Urinary bladder (tissue), 4 donors: ENCODE measurements around the gene SSH2. TPM values are rescaled to one million over a fixed set of nuclear protein-coding genes. Genes with fewer than 3 reads are reported as not detected.
"Not testable (repeated sequence)": the region's sequence is repeated elsewhere in the genome, so short reads cannot be mapped to it uniquely, and the experiment has no call there.

Experiments used
- DNase-seq: peaks from one replicate; pipeline ENCODE4 v3.0.0-alpha.2; 2015; ENCODE audit errors: extremely low spot score
- H3K27ac ChIP-seq: one replicate; pipeline ENCODE4 v1.5.1; 2013; ENCODE audit warnings: low read depth, mild to moderate bottlenecking, moderate library complexity
- H3K36me3 ChIP-seq: one replicate; pipeline ENCODE4 v1.6.1; 2013; ENCODE audit warnings: mild to moderate bottlenecking, moderate library complexity; ENCODE audit not compliant: insufficient read depth
- H3K4me1 ChIP-seq: one replicate; pipeline ENCODE4 v1.6.1; 2013; ENCODE audit warnings: mild to moderate bottlenecking, moderate library complexity; ENCODE audit not compliant: insufficient read depth
- H3K4me3 ChIP-seq: one replicate; pipeline ENCODE4 v1.5.1; 2013; ENCODE audit warnings: low read depth, low read length
- WGBS: extraction: QIAGEN DNeasy Blood & Tissue Kit; methylation state at CpG from one replicate; pipeline ENCODE4 v1.1.7; 2013; 5-methylcytosine and 5-hydroxymethylcytosine counted together
- polyA plus RNA-seq: library from polyadenylated mRNA; stranded (reverse); fragments of 200-250 nt; gene quantifications from one replicate; pipeline ENCODE4 v1.2.3, GENCODE V29; 2013
- total RNA-seq: library from RNA; depleted of rRNA; stranded (reverse); fragments of >200 nt; gene quantifications from one replicate; pipeline ENCODE4 v1.2.3, GENCODE V29; 2014
- donor health status: healthy with polysubstance abuse.
- donor health status: healthy.

Gene SSH2, protein sequence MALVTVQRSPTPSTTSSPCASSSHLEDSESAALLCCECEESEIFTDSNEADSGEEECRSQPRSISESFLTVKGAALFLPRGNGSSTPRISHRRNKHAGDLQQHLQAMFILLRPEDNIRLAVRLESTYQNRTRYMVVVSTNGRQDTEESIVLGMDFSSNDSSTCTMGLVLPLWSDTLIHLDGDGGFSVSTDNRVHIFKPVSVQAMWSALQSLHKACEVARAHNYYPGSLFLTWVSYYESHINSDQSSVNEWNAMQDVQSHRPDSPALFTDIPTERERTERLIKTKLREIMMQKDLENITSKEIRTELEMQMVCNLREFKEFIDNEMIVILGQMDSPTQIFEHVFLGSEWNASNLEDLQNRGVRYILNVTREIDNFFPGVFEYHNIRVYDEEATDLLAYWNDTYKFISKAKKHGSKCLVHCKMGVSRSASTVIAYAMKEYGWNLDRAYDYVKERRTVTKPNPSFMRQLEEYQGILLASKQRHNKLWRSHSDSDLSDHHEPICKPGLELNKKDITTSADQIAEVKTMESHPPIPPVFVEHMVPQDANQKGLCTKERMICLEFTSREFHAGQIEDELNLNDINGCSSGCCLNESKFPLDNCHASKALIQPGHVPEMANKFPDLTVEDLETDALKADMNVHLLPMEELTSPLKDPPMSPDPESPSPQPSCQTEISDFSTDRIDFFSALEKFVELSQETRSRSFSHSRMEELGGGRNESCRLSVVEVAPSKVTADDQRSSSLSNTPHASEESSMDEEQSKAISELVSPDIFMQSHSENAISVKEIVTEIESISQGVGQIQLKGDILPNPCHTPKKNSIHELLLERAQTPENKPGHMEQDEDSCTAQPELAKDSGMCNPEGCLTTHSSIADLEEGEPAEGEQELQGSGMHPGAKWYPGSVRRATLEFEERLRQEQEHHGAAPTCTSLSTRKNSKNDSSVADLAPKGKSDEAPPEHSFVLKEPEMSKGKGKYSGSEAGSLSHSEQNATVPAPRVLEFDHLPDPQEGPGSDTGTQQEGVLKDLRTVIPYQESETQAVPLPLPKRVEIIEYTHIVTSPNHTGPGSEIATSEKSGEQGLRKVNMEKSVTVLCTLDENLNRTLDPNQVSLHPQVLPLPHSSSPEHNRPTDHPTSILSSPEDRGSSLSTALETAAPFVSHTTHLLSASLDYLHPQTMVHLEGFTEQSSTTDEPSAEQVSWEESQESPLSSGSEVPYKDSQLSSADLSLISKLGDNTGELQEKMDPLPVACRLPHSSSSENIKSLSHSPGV (N-terminal part only)
- 18.0 TPM for total RNA-seq
- 11.9 TPM for polyA plus RNA-seq

DNA sequence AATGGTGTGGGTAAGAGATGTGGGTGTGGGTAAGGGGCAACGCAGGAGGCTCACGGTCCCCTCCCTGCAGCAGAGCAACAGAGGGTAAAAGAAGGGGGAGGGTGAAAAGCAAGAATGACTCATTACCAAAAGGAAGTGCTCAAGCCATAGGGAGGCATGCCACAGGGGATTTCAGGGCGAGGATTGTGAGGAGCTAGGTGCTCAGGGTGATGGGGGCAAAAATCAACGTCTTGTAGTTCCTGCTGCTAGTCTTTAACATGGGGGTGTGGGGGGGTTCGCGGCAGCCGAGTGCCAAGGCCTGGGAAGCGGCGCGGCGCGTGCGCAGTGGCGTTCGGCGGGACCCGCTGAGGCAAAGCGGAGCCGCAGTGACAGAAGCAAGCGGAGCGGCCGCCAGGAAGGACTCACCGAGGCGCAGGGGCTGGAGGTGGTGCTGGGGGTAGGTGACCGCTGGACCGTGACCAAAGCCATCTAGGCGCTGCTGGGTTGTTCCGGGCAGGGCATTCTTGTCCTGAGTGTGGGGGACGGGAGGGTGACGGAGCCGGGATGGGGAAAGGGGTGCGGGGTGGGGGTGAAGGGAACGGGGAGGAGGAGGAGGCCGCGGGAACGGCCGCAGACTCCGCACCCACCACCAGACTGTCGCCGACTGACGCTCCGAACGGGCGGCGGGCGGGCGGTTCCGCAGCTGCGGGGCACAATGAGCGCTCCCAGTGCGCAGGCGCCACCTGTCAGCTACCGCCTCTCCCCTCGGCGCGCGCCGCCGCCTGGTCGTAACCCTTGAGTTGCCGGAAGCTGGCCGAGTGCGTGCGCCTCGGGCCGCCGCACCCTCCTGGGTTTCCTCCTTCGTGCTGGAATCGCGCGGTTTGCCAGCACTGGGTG lies at the start of gene SSH2:
Gene SSH2, minus strand, starts transcription at position 696 of the 876 bp plus-strand sequence. Its CDS starts 228 bp downstream, at position 468.
- under 1% methylated on average over 69 of the region's 71 CpGs for whole genome bisulfite sequencing
- Histone ChIP-seq H3K36me3 (no peaks in the 10 kb centered on the region), H3K4me1 (no peaks in the 10 kb centered on the region), H3K4me3 (peak within 1 kb of the TSS; percentile 92), H3K27ac (peak within 1 kb of the TSS; percentile 63)
- peak; percentile 62 for DNase-seq

DNA sequence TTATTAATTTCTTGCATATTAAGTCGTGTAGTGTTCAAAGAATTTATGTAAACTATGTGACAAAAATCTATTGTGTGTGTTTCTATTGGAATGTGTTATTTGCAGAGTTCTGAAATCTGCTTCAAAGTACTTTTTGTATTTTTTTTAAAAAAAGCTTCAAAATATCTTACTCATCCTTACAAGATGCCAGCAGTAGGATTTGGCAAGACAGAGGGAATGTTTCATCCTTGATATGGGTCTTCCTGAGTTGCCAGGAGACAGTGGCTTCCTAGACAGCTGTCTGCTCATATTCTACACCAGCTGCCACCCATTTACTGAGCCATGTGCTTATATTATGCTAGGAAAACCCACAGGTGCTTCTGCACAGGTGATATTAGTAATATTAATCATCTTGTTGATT lies 47.8 kb upstream of the SSH2 start:
- no peak overlapping the region for H3K27ac ChIP-seq
- H3K4me1 ChIP-seq = no peaks in the 10 kb centered on the region
- no peak overlapping the region for H3K4me3 ChIP-seq
- no peak for DNase-seq
- 51% methylated on average over 1 of the region's 1 CpG for WGBS
- H3K36me3 ChIP-seq = no peaks in the 10 kb centered on the region

DNA sequence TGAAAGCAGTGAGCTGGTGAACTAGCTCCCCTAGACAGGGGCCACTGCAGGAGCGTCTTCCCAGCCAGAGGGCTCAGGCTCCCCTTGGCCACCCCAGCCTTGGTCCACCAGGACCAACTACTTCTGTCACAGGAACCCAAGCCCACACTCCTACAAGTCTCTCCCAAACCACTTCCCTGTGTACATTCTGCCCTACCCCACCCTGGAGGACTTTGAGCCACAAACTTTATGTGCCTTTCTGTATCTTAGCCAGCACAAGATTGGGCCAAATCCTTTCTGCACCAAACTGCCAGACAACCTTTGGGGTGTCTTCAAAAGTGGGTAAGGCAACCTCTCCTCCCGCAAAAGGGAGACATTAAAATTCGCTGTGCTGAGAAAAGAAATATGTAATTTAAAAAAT lies 43.0 kb upstream of the SSH2 start:
- H3K27ac ChIP-seq = no peak overlapping the region
- no peak overlapping the region for H3K4me3 ChIP-seq
- no peak for DNase-seq
- H3K4me1 ChIP-seq = no peaks in the 10 kb centered on the region
- WGBS = 93% methylated on average over 3 of the region's 3 CpGs
- H3K36me3 ChIP-seq = no peaks in the 10 kb centered on the region

DNA sequence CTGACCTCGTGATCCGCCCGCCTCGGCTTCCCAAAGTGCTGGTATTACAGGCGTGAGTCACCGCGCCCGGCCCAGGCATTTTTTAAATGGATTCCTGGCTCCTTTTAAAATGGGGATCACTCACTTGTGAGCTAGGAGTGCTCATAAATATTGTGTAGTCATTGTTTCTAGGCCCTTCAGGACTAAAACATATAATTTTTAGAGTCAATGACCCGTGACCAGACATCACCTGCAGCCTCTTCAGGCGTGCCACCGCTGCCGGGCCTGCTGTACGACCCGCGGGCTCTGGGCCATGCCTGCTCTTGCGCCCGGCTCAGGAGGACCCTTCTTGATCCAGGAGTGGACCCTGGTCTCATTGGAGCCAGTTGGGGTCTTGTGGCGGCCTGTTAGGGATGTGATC lies 42.2 kb upstream of the SSH2 start:
- no peak overlapping the region for H3K27ac ChIP-seq
- 94% methylated on average over 18 of the region's 18 CpGs for WGBS

DNA sequence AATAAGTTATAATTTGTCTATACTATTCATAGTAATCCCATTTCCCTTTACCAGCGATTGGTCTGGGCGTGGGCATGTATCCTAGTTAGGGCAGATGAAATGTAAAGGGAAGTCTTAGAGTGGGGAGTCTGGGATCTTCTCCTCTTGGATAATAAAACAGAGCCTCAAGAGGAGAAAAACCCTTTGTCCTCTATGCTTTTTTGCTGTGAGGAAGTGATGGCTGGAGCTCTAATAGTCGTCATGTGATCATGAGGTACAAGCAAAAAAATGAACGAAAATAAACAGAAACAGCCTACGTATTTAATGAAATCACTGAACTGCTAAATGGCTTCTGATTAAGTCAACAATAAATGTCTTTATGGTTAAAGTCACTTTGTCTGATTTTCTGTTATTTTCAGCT lies 38.2 kb upstream of the SSH2 start:
- no peak for DNase-seq
- Histone ChIP-seq H3K36me3 (no peaks in the 10 kb centered on the region), H3K4me3 (no peak overlapping the region), H3K27ac (no peak overlapping the region), H3K4me1 (no peaks in the 10 kb centered on the region)
- 82% methylated on average over 5 of the region's 5 CpGs for WGBS

More for the DNA sequence above, 42.2 kb upstream of the SSH2 start:
- DNase-seq = no peak
- no peaks in the 10 kb centered on the region for H3K36me3 ChIP-seq
- H3K4me3 ChIP-seq = no peak overlapping the region
- no peaks in the 10 kb centered on the region for H3K4me1 ChIP-seq

DNA sequence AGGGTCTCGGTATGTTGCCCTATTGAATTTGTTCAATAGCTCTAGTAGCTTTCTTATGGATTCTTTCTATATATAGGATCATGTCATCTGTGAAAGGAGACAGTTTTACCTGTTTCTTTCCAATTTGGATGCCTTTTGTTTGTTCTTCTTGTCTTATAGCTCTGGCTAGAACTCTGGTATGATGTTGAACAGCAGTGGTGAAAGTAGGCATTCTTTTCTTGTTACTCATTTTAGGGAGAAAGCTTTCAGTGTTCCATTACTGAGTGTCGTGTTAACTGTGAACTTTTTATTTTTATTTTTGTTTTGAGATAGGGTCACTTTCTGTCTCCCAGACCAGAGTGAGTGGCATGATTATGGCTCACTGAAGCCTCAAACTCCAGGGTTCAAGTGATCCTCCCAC lies 32.6 kb upstream of the SSH2 start:
- WGBS = 95% methylated on average over 2 of the region's 2 CpGs
- Histone ChIP-seq H3K4me3 (no peak overlapping the region), H3K36me3 (no peaks in the 10 kb centered on the region), H3K27ac (no peak overlapping the region), H3K4me1 (no peaks in the 10 kb centered on the region)
- DNase-seq = no peak

DNA sequence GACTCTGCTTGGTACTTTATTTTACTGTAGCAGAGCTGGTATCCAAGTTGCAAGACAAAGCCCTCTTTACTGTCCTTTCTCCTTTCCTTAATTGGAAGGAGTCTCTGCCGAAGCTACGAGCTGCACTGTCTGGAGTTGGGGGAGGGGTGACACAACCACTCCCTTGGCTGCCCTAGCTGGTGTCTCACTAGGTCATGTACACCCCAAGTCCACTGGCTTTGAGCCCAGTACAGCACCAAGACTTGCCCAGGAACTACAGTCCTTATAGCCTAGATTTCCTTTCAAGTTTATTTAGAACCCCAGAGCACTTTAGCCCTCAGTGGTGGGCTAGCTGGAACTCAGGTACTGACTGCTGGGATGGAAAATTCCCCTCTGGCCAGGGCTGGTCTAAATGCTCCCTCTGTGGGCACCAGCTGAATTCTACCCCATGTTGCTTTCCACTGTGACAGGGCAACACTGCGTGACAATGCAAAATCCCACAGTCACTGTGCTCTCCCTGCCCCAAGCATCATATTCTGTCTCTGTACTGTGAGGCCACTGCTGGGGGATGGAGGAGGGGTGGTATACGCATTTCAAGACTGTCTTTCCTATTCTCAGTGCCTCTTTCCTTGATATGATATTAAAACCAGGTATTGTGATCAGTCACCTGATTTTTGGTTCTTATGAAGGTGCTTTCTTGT lies 29.8 kb upstream of the SSH2 start:
- H3K4me1 ChIP-seq = no peaks in the 10 kb centered on the region
- no peak overlapping the region for H3K27ac ChIP-seq
- DNase-seq = no peak
- no peaks in the 10 kb centered on the region for H3K36me3 ChIP-seq
- 64% methylated on average over 4 of the region's 4 CpGs for WGBS
- H3K4me3 ChIP-seq = no peak overlapping the region

DNA sequence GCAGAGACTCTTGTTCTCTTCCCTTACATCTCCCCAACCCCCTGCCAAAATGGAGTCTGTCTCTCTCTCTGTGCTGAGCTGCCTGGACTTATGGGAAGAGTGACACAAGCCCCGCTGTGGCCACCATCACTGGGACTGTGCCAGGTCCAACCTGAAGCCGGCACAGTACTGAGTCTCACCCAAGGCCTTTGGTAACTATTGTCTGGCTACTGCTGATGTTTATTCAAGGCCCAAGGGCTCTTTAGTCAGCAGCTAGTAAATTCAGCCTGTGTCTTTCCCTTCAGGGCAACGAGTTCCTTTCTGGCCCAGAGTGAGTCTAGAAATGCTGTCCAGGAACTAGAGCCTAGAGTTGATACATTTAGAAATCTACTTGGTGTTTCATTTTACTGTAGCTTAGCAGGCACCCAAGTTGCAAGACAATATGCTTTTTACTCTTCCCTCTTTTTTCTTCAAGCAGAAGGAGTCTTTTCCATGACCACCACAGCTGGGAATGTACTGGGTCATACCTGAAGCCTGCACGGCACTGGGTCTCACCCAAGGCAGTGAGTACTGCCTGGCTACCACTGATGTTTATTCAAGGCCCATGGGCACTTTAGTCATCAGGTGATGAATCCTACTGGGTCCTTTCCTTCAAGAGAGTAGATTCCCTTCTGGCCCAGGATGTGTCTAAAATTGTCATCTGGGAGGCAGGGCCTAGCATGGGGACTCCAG lies 29.1 kb upstream of the SSH2 start:
- Histone ChIP-seq H3K4me3 (no peak overlapping the region), H3K4me1 (no peaks in the 10 kb centered on the region), H3K27ac (no peak overlapping the region), H3K36me3 (no peaks in the 10 kb centered on the region)
- WGBS = 74% methylated on average over 4 of the region's 4 CpGs
- DNase-seq = no peak

DNA sequence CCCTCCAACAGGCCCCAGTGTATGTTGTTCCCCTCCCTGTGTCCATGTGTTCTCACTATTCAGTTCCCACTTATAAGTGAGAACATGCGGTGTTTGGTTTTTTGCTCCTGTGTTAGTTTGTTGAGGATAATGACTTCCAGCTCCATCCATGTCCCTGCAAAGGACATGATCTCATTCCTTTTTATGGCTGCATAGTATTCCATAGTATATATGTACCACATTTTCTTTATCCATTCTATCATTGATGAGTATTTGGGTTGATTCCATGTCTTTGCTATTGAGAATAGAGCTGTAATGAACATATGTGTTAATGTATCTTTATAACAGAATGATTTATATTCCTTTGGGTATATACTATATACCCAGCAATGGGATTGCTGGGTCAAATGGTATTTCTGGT lies 27.5 kb upstream of the SSH2 start:
- H3K36me3 ChIP-seq, DNase-seq, H3K27ac ChIP-seq, H3K4me1 ChIP-seq, H3K4me3 ChIP-seq: not testable (repeated sequence)
- WGBS = 96% methylated on average over 1 of the region's 1 CpG

DNA sequence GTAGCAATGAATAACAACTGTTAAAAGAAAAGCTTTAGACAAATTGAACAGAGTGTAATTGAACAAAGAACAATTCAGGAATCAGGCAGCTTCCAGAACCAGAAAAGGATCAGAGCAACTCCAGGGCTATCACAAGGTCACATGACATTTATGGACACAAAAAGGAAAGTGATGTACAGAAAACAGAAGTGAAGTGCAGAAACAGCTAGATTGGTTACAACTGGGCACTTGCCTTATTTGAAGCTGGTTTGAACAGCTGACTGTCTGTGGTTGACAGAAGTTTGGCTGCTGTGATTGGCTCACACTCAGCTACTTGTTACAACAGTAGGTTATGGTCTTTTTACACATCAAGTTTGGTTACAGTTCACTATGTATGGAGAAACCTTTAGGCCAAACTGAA lies 26.2 kb upstream of the SSH2 start:
- H3K27ac ChIP-seq = no peak overlapping the region
- DNase-seq = no peak

DNA sequence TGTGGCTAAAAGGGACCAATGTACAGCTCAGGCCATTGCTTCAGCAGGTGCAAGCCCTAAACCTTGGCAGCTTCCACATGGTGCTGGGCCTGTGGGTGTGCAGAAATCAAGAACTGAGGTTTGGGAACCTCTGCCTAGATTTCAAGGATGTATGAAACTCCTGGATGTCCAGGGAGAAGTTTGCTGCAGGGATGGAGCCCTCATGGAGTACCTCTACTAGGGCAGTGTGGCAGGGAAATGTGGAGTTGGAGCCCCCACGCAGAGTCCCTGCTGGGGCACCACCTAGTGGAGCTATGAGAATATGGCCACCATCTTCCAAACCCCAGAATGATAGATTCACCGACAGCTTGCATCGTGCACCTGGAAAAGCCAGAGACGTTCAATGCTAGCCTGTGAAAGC lies 24.4 kb upstream of the SSH2 start:
- Histone ChIP-seq H3K4me3 (no peak overlapping the region), H3K4me1 (no peaks in the 10 kb centered on the region), H3K36me3 (no peaks in the 10 kb centered on the region), H3K27ac (no peak overlapping the region)
- 79% methylated on average over 4 of the region's 4 CpGs for WGBS
- no peak for DNase-seq

More for the DNA sequence above, 26.2 kb upstream of the SSH2 start:
- Histone ChIP-seq H3K36me3 (no peaks in the 10 kb centered on the region), H3K4me3 (no peak overlapping the region), H3K4me1 (no peaks in the 10 kb centered on the region)

DNA sequence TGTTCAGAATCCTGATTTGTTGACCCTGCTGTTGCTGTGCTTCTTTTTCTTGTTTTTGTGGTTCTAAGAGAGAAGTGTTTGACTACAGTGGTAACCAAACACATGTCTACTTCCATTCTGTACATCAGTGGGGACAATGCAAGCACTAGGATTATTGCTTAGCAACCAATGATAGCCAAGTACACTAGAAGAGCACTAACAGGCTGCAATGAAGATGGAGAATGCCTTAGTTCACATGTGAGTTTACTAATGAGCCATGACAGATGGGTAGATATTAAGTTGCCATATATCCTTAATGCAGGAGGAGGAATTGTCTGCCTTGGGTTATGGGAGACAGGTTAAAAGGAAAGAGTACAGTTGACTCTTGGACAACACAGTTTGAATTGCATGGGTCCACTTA lies 19.7 kb upstream of the SSH2 start:
- Histone ChIP-seq H3K27ac (no peak overlapping the region), H3K4me3 (no peak overlapping the region)
- no peak for DNase-seq

More for the DNA sequence above, 19.7 kb upstream of the SSH2 start:
- H3K4me1 ChIP-seq = no peaks in the 10 kb centered on the region
- H3K36me3 ChIP-seq = no peaks in the 10 kb centered on the region
